H9 (cell line): ENCODE data around the gene CETN1. TPM values are rescaled to one million over a fixed set of nuclear protein-coding genes. Genes with fewer than 3 reads are reported as not detected.

Experiments
- DNase-seq: peaks from one replicate; pipeline ENCODE4 v3.0.0-alpha.2; 2017
- H2AFZ ChIP-seq: one replicate; pipeline ENCODE4 v1.6.1; 2013; ENCODE audit warnings: mild to moderate bottlenecking, low read length, control low read depth, moderate library complexity
- H2AK5ac ChIP-seq: 2 replicates; pipeline ENCODE4 v1.6.1; 2013; ENCODE audit warnings: low read length, control low read depth, mixed read lengths; ENCODE audit not compliant: insufficient read length
- H2BK120ac ChIP-seq: one replicate; pipeline ENCODE4 v1.6.1; 2013; ENCODE audit warnings: low read depth, mild to moderate bottlenecking, low read length, control low read depth, inconsistent platforms; ENCODE audit not compliant: poor library complexity, severe bottlenecking
- H2BK12ac ChIP-seq: 2 replicates; pipeline ENCODE4 v1.6.1; 2013; ENCODE audit warnings: low read length, control low read depth, mixed read lengths, low read depth; ENCODE audit not compliant: insufficient read length
- H2BK15ac ChIP-seq: 2 replicates; pipeline ENCODE4 v1.6.1; 2013; ENCODE audit warnings: low read depth, low read length, control low read depth
- H2BK20ac ChIP-seq: one replicate; pipeline ENCODE4 v1.6.1; 2013; ENCODE audit warnings: low read depth, mild to moderate bottlenecking, low read length, control low read depth, inconsistent platforms; ENCODE audit not compliant: poor library complexity, severe bottlenecking
- H2BK5ac ChIP-seq: 2 replicates; pipeline ENCODE4 v1.6.1; 2013; ENCODE audit warnings: low read length, control low read depth, mixed read lengths; ENCODE audit not compliant: insufficient read length
- H3K14ac ChIP-seq: 2 replicates; pipeline ENCODE4 v1.6.1; 2013; ENCODE audit warnings: low read length, control low read depth; ENCODE audit not compliant: insufficient read depth
- H3K18ac ChIP-seq: 2 replicates; pipeline ENCODE4 v1.6.1; 2013; ENCODE audit warnings: low read depth, mild to moderate bottlenecking, mixed read lengths, low read length, control low read depth; ENCODE audit not compliant: insufficient read length
- H3K23ac ChIP-seq: 2 replicates; pipeline ENCODE4 v1.6.1; 2013; ENCODE audit warnings: low read length, control low read depth, mixed read lengths, low read depth; ENCODE audit not compliant: insufficient read length
- H3K23me2 ChIP-seq: 2 replicates; pipeline ENCODE4 v1.6.1; 2013; ENCODE audit warnings: low read depth, mild to moderate bottlenecking, mixed read lengths, low read length, control low read depth; ENCODE audit not compliant: insufficient read length, poor library complexity, severe bottlenecking
- H3K27ac ChIP-seq: 2 replicates; pipeline ENCODE4 v1.5.1; 2013; ENCODE audit warnings: low read length, control low read depth, mixed read lengths, low read depth; ENCODE audit not compliant: insufficient read length
- H3K27me3 ChIP-seq: 2 replicates; pipeline ENCODE4 v1.6.1; 2013; ENCODE audit warnings: low read length, control low read depth, inconsistent platforms; ENCODE audit not compliant: insufficient read depth
- H3K4ac ChIP-seq: 2 replicates; pipeline ENCODE4 v1.6.1; 2013; ENCODE audit warnings: low read depth, mild to moderate bottlenecking, control low read depth, inconsistent platforms, low read length, moderate library complexity
- H3K4me1 ChIP-seq: 2 replicates; pipeline ENCODE4 v1.6.1; 2013; ENCODE audit warnings: low read length, control low read depth, inconsistent platforms; ENCODE audit not compliant: insufficient read depth
- H3K4me2 ChIP-seq: 2 replicates; pipeline ENCODE4 v1.6.1; 2013; ENCODE audit warnings: low read length, control low read depth, mixed read lengths; ENCODE audit not compliant: insufficient read length, insufficient read depth
- H3K56ac ChIP-seq: 2 replicates; pipeline ENCODE4 v1.6.1; 2013; ENCODE audit warnings: low read depth, mild to moderate bottlenecking, mixed read lengths, low read length, control low read depth; ENCODE audit not compliant: insufficient read length
- H3K79me1 ChIP-seq: 2 replicates; pipeline ENCODE4 v1.6.1; 2013; ENCODE audit warnings: low read depth, mild to moderate bottlenecking, moderate library complexity, low read length, control low read depth, inconsistent platforms; ENCODE audit not compliant: insufficient read depth, poor library complexity, severe bottlenecking
- H3K79me2 ChIP-seq: 2 replicates; pipeline ENCODE4 v1.6.1; 2013; ENCODE audit warnings: low read length, control low read depth, inconsistent platforms; ENCODE audit not compliant: insufficient read depth
- H3K9ac ChIP-seq: 2 replicates; pipeline ENCODE4 v1.6.1; 2013; ENCODE audit warnings: low read length, control low read depth, mixed read lengths; ENCODE audit not compliant: insufficient read length; ENCODE audit errors: extremely low read depth
- H3K9me3 ChIP-seq: one replicate; pipeline ENCODE4 v1.6.1; 2013; ENCODE audit warnings: low read depth, low read length, inconsistent platforms; ENCODE audit not compliant: control insufficient read depth
- H3T11ph ChIP-seq: one replicate; pipeline ENCODE4 v1.6.1; 2013; ENCODE audit warnings: mild to moderate bottlenecking, low read length, control low read depth, inconsistent platforms
- H4K20me1 ChIP-seq: one replicate; pipeline ENCODE4 v1.6.1; 2013; ENCODE audit not compliant: control insufficient read depth, insufficient read length, insufficient read depth
- H4K5ac ChIP-seq: 2 replicates; pipeline ENCODE4 v1.6.1; 2013; ENCODE audit warnings: low read depth, mild to moderate bottlenecking, mixed read lengths, low read length, control low read depth; ENCODE audit not compliant: insufficient read length
- H4K8ac ChIP-seq: replicated peaks from 2 replicates; pipeline ENCODE4 v1.6.1; 2013; ENCODE audit warnings: low read length, control low read depth, mixed read lengths, low read depth; ENCODE audit not compliant: insufficient read length
- H4K91ac ChIP-seq: 2 replicates; pipeline ENCODE4 v1.6.1; 2013; ENCODE audit warnings: low read depth, mild to moderate bottlenecking, moderate library complexity, mixed read lengths, low read length, control low read depth; ENCODE audit not compliant: insufficient read length
- H3K27ac Mint-ChIP-seq, 3 experiments: 2 replicates in 2 of 3; 3 replicates in 1 of 3; pipeline ENCODE4 v1.8.0; 2020 to 2021; ENCODE audit warnings: mixed read lengths in 3 of 3, mild to moderate bottlenecking in 1 of 3, moderate library complexity in 1 of 3
- H3K27me3 Mint-ChIP-seq: 2 replicates; pipeline ENCODE4 v1.8.0; 2021; ENCODE audit warnings: low read depth, mild to moderate bottlenecking, moderate library complexity, mixed read lengths
- H3K36me3 Mint-ChIP-seq, 3 experiments: 2 replicates in 2 of 3; 3 replicates in 1 of 3; pipeline ENCODE4 v1.8.0; 2020 to 2021; ENCODE audit warnings: low read depth in 3 of 3, mixed read lengths in 3 of 3; ENCODE audit not compliant: insufficient read depth in 1 of 3
- H3K4me1 Mint-ChIP-seq, 2 experiments: 2 replicates each; pipeline ENCODE4 v1.8.0; 2020; ENCODE audit warnings: mixed read lengths in 2 of 2
- H3K4me3 Mint-ChIP-seq, 2 experiments: 2 replicates in 1 of 2; 3 replicates in 1 of 2; pipeline ENCODE4 v1.8.0; 2020 to 2021; ENCODE audit warnings: mild to moderate bottlenecking in 2 of 2, mixed read lengths in 2 of 2, moderate library complexity in 1 of 2
- H3K9me3 Mint-ChIP-seq, 2 experiments: 2 replicates in 1 of 2; 3 replicates in 1 of 2; pipeline ENCODE4 v1.8.0; 2020; ENCODE audit warnings: mild to moderate bottlenecking in 2 of 2, mixed read lengths in 2 of 2, moderate library complexity in 1 of 2
- CTCF ChIP-seq: fragments of 200-600 bp; sonication (generic); conservative IDR thresholded peaks from 3 replicates; pipeline ENCODE4 v1.8.0; 2021; ENCODE audit warnings: antibody characterized with exemption, mild to moderate bottlenecking
- WGBS: extraction: QIAGEN DNeasy Blood & Tissue Kit; methylation state at CpG from one replicate; pipeline ENCODE4 v1.1.7; 2013; ENCODE audit warnings: missing lambda C conversion rate, low lambda C conversion rate, mixed read lengths; ENCODE audit not compliant: insufficient read length; ENCODE audit errors: extremely low coverage; 5-methylcytosine and 5-hydroxymethylcytosine counted together
- total RNA-seq: library from RNA; stranded (reverse); gene quantifications from 2 replicates; pipeline ENCODE4 v1.2.1, GENCODE V29; 2021

The CETN1 gene
- total RNA-seq, 1 experiment from 2014 or later, result not detected

GRCh38 chr18:543447-544078 lies 36.6 kb upstream of the CETN1 start:
- H3K27ac ChIP-seq, result no peak overlapping the region
- no peak overlapping the region for H2BK20ac ChIP-seq
- no peak overlapping the region for H4K91ac ChIP-seq
- no peak overlapping the region for H3K9ac ChIP-seq
- no peak overlapping the region for H2BK15ac ChIP-seq
- no peak overlapping the region for H2BK120ac ChIP-seq
- H4K8ac ChIP-seq, result no peak overlapping the region
- Mint-ChIP-seq H3K27me3 (no peaks in the 10 kb centered on the region), H3K9me3 (peaks cover 5 to 6% of the 10 kb centered on the region in 2 experiments; a peak in 3 of 5 replicates), H3K27ac (no peak overlapping the region), H3K4me1 (peaks cover 6% of the 10 kb centered on the region in 2 experiments; a peak in 3 of 4 replicates), H3K4me3 (no peak overlapping the region), H3K36me3 (peaks cover 0 to 4% (median 0%) of the 10 kb centered on the region in 3 experiments; a peak in 1 of 7 replicates)
- no peak overlapping the region for H3K18ac ChIP-seq
- no peak overlapping the region for H2BK5ac ChIP-seq
- H3K4me1 ChIP-seq, result no peaks in the 10 kb centered on the region
- H4K5ac ChIP-seq, result no peak overlapping the region
- H3K23ac ChIP-seq, result no peak overlapping the region
- H3K14ac ChIP-seq, result no peak overlapping the region
- no peak for DNase-seq
- H3K23me2 ChIP-seq, result no peaks in the 10 kb centered on the region
- no peaks in the 10 kb centered on the region for H3K79me2 ChIP-seq
- no peaks in the 10 kb centered on the region for H4K20me1 ChIP-seq
- H3K27me3 ChIP-seq, result no peaks in the 10 kb centered on the region
- no peak overlapping the region for H3K4me2 ChIP-seq
- no CpG with 5 or more reads among the region's 4 CpGs for WGBS
- H2AFZ ChIP-seq, result no peak overlapping the region
- H2BK12ac ChIP-seq, result no peak overlapping the region
- H2AK5ac ChIP-seq, result no peak overlapping the region
- H3K79me1 ChIP-seq, result no peaks in the 10 kb centered on the region
- H3K4ac ChIP-seq, result no peak overlapping the region
- H3T11ph ChIP-seq, result no peak overlapping the region
- no peak for TF ChIP-seq CTCF
- H3K56ac ChIP-seq, result no peak overlapping the region
- no peaks in the 10 kb centered on the region for H3K9me3 ChIP-seq
